Naive thymus-derived CD8-positive, alpha-beta T cell (primary cell): Measurements from ENCODE around the gene NIBAN1. TPM values are rescaled to one million over a fixed set of nuclear protein-coding genes. Genes with fewer than 3 reads are reported as not detected.

ENCODE experiments used
- ATAC-seq, 2 donors: fragments of 150-1000 bp; cut with Tn5 transposase in 1 of 2; sonication (Bioruptor Pico), chemical (Tn5 transposase) in 1 of 2; 1 replicate in 1 of 2; 2 replicates in 1 of 2; pipeline ENCODE4 v1.10.0; 2021; ENCODE audit warnings: mild to moderate bottlenecking in 2 of 2, moderate library complexity in 2 of 2
- POLR2A ChIA-PET: fragments of 350-600 bp; sonication (Branson Sonifier 250); formaldehyde crosslinking; loops from one replicate; lab custom pipeline; 2021; ENCODE audit warnings: antibody characterized with exemption; lab: Charles Lee
- DNase-seq, 10 donors: peaks; one replicate each; pipeline versions ENCODE4 v3.0.0 to v3.0.0-alpha.2; 2020 to 2022
- H3K27ac Mint-ChIP-seq, 10 donors: one replicate each; pipeline ENCODE4 v1.8.0; 2020 to 2022; ENCODE audit warnings: mild to moderate bottlenecking in 10 of 10, mixed read lengths in 10 of 10, moderate library complexity in 4 of 10, inconsistent platforms in 1 of 10
- H3K27me3 Mint-ChIP-seq, 5 donors: one replicate each; pipeline ENCODE4 v1.8.0; 2021 to 2022; ENCODE audit warnings: mixed read lengths in 5 of 5
- H3K36me3 Mint-ChIP-seq, 3 donors: one replicate each; pipeline ENCODE4 v1.8.0; 2020 to 2022; ENCODE audit warnings: mixed read lengths in 3 of 3, mild to moderate bottlenecking in 2 of 3, inconsistent platforms in 1 of 3
- H3K4me1 Mint-ChIP-seq, 4 donors: one replicate each; pipeline ENCODE4 v1.8.0; 2021 to 2022; ENCODE audit warnings: mixed read lengths in 4 of 4
- H3K4me3 Mint-ChIP-seq, 10 donors: one replicate each; pipeline ENCODE4 v1.8.0; 2020 to 2022; ENCODE audit warnings: mild to moderate bottlenecking in 10 of 10, mixed read lengths in 10 of 10, moderate library complexity in 6 of 10, inconsistent platforms in 1 of 10
- H3K9me3 Mint-ChIP-seq, 9 donors: one replicate each; pipeline ENCODE4 v1.8.0; 2020 to 2022; ENCODE audit warnings: mixed read lengths in 9 of 9, mild to moderate bottlenecking in 3 of 9, inconsistent platforms in 1 of 9, moderate library complexity in 1 of 9
- polyA plus RNA-seq, 3 donors: library from polyadenylated mRNA; unstranded; fragments of 300-500 nt; fragmentation: Illumina TruSeq; gene quantifications; one replicate each; pipeline ENCODE4 v1.2.3, GENCODE V29; 2021
- total RNA-seq, 8 experiments: library from RNA in 2 of 8; stranded (reverse) in 2 of 8; gene quantifications; one replicate each; pipeline ENCODE4 v1.2.3 and lab custom pipeline; 2021 to 2026

The NIBAN1 gene
- total and polyA plus RNA-seq, 5 experiments from 2014 or later: 0.59 to 13.9 (median 1.4) TPM

- H3K4me3 Mint-ChIP-seq: no peak overlapping the region
- peaks cover 0 to 6% (median 2%) of the 10 kb centered on the region in 5 donors for H3K27me3 Mint-ChIP-seq
- POLR2A ChIA-PET: no interaction called here
- ATAC-seq (no peak), DNase-seq (no peak)
- peaks cover 0 to 5% (median 0%) of the 10 kb centered on the region in 9 donors for H3K9me3 Mint-ChIP-seq
- peaks cover 0 to 7% (median 0%) of the 10 kb centered on the region in 4 donors for H3K4me1 Mint-ChIP-seq
- peaks cover 0 to 6% (median 0%) of the 10 kb centered on the region in 3 donors for H3K36me3 Mint-ChIP-seq
- no peak overlapping the region for H3K27ac Mint-ChIP-seq
Measured at GRCh38 chr1:184937729-184938128, 36.6 kb downstream of the NIBAN1 start.

GRCh38 chr1:184935920-184936798, 38.1 kb downstream of the NIBAN1 start:
- no peak for DNase-seq
- Mint-ChIP-seq H3K27ac (peak overlapping the region in 1 of 10 donors; percentile 21), H3K4me3 (no peak overlapping the region), H3K27me3 (peaks cover 0 to 6% (median 2%) of the 10 kb centered on the region in 5 donors), H3K9me3 (peaks cover 0 to 5% (median 0%) of the 10 kb centered on the region in 9 donors), H3K4me1 (peaks cover 0 to 12% (median 0%) of the 10 kb centered on the region in 4 donors), H3K36me3 (peaks cover 0 to 6% (median 0%) of the 10 kb centered on the region in 3 donors)
- POLR2A ChIA-PET: interaction anchor here (0.6 kb wide), 1 partner anchor 11 kb away, joined by 4 read pairs; no protein-coding TSS in a partner anchor
- ATAC-seq: no peak

GRCh38 chr1:184933944-184934343, 40.4 kb downstream of the NIBAN1 start:
- POLR2A ChIA-PET: no interaction called here
- H3K36me3 Mint-ChIP-seq: peaks cover 0 to 6% (median 0%) of the 10 kb centered on the region in 3 donors
- ATAC-seq (no peak), DNase-seq (no peak)
- no peak overlapping the region for H3K4me3 Mint-ChIP-seq
- H3K27me3 Mint-ChIP-seq: peaks cover 0 to 6% (median 2%) of the 10 kb centered on the region in 5 donors
- H3K4me1 Mint-ChIP-seq: peaks cover 0 to 15% (median 1%) of the 10 kb centered on the region in 4 donors
- H3K9me3 Mint-ChIP-seq: peaks cover 0 to 5% (median 0%) of the 10 kb centered on the region in 9 donors
- H3K27ac Mint-ChIP-seq: no peak overlapping the region

GRCh38 chr1:184932319-184932718, 42.0 kb downstream of the NIBAN1 start:
- POLR2A ChIA-PET: no interaction called here
- peaks cover 0 to 15% (median 1%) of the 10 kb centered on the region in 4 donors for H3K4me1 Mint-ChIP-seq
- H3K9me3 Mint-ChIP-seq: peaks cover 0 to 5% (median 0%) of the 10 kb centered on the region in 9 donors
- no peak for DNase-seq
- H3K4me3 Mint-ChIP-seq: no peak overlapping the region
- ATAC-seq: no peak
- peaks cover 0 to 6% (median 0%) of the 10 kb centered on the region in 3 donors for H3K36me3 Mint-ChIP-seq
- H3K27ac Mint-ChIP-seq: no peak overlapping the region
- peaks cover 0 to 3% (median 0%) of the 10 kb centered on the region in 5 donors for H3K27me3 Mint-ChIP-seq

GRCh38 chr1:184931566-184931965, 42.7 kb downstream of the NIBAN1 start:
- no peak for ATAC-seq
- no peak overlapping the region for H3K27ac Mint-ChIP-seq

GRCh38 chr1:184930645-184931044, 43.7 kb downstream of the NIBAN1 start:
- no peak for ATAC-seq
- H3K9me3 Mint-ChIP-seq: peaks cover 0 to 10% (median 2%) of the 10 kb centered on the region in 9 donors

More at GRCh38 chr1:184931566-184931965, 42.7 kb downstream of the NIBAN1 start:
- POLR2A ChIA-PET: no interaction called here
- peaks cover 0 to 6% (median 2%) of the 10 kb centered on the region in 3 donors for H3K36me3 Mint-ChIP-seq
- DNase-seq: no peak
- H3K27me3 Mint-ChIP-seq: peaks cover 0 to 3% (median 0%) of the 10 kb centered on the region in 5 donors
- H3K4me1 Mint-ChIP-seq: peaks cover 0 to 15% (median 1%) of the 10 kb centered on the region in 4 donors
- H3K9me3 Mint-ChIP-seq: peaks cover 0 to 10% (median 0%) of the 10 kb centered on the region in 9 donors
- H3K4me3 Mint-ChIP-seq: no peak overlapping the region

GRCh38 chr1:184930232-184930631, 44.1 kb downstream of the NIBAN1 start:
- peaks cover 0 to 6% (median 4%) of the 10 kb centered on the region in 3 donors for H3K36me3 Mint-ChIP-seq
- H3K4me1 Mint-ChIP-seq: peaks cover 0 to 15% (median 1%) of the 10 kb centered on the region in 4 donors
- H3K27ac Mint-ChIP-seq: no peak overlapping the region
- H3K27me3 Mint-ChIP-seq: peaks cover 0 to 3% (median 0%) of the 10 kb centered on the region in 5 donors
- H3K4me3 Mint-ChIP-seq: no peak overlapping the region
- POLR2A ChIA-PET: no interaction called here
- peaks cover 0 to 10% (median 4%) of the 10 kb centered on the region in 9 donors for H3K9me3 Mint-ChIP-seq
- ATAC-seq (no peak), DNase-seq (no peak)

More at GRCh38 chr1:184930645-184931044, 43.7 kb downstream of the NIBAN1 start:
- H3K4me3 Mint-ChIP-seq: no peak overlapping the region
- DNase-seq: peak in 1 of 10 donors; percentile 3
- H3K27me3 Mint-ChIP-seq: peaks cover 0 to 3% (median 0%) of the 10 kb centered on the region in 5 donors
- H3K36me3 Mint-ChIP-seq: peaks cover 0 to 6% (median 4%) of the 10 kb centered on the region in 3 donors
- H3K4me1 Mint-ChIP-seq: peaks cover 0 to 15% (median 1%) of the 10 kb centered on the region in 4 donors
- no peak overlapping the region for H3K27ac Mint-ChIP-seq
- POLR2A ChIA-PET: no interaction called here

- no peak overlapping the region for H3K4me3 Mint-ChIP-seq
- no peak for ATAC-seq
- POLR2A ChIA-PET: no interaction called here
- peaks cover 0 to 6% (median 4%) of the 10 kb centered on the region in 3 donors for H3K36me3 Mint-ChIP-seq
- H3K4me1 Mint-ChIP-seq: peaks cover 0 to 15% (median 1%) of the 10 kb centered on the region in 4 donors
- peaks cover 0 to 13% (median 5%) of the 10 kb centered on the region in 9 donors for H3K9me3 Mint-ChIP-seq
- no peak for DNase-seq
- peaks cover 0 to 3% (median 2%) of the 10 kb centered on the region in 5 donors for H3K27me3 Mint-ChIP-seq
- no peak overlapping the region for H3K27ac Mint-ChIP-seq
Measured at GRCh38 chr1:184929711-184930202, 44.6 kb downstream of the NIBAN1 start.

GRCh38 chr1:184928394-184928793, 45.9 kb downstream of the NIBAN1 start:
- peaks cover 0 to 17% (median 4%) of the 10 kb centered on the region in 9 donors for H3K9me3 Mint-ChIP-seq
- DNase-seq (no peak), ATAC-seq (no peak)
- no peak overlapping the region for H3K4me3 Mint-ChIP-seq
- peaks cover 0 to 15% (median 1%) of the 10 kb centered on the region in 4 donors for H3K4me1 Mint-ChIP-seq
- H3K27me3 Mint-ChIP-seq: peaks cover 0 to 2% (median 0%) of the 10 kb centered on the region in 5 donors
- H3K36me3 Mint-ChIP-seq: peaks cover 0 to 4% (median 0%) of the 10 kb centered on the region in 3 donors
- no peak overlapping the region for H3K27ac Mint-ChIP-seq
- POLR2A ChIA-PET: no interaction called here

Other genes with a start within 250 kb of the NIBAN1 start
- 10 to 100 TPM; 38.9 to 43.0 TPM for gene EDEM3, start 219.7 kb downstream of the NIBAN1 start, total RNA-seq
- 10 to 100 TPM in 2 of 3 donors, 1 to 10 TPM in 1; 8.8 to 14.1 (median 12.5) TPM for gene EDEM3, start 219.7 kb downstream of the NIBAN1 start, polyA plus RNA-seq
- gene RNF2, start 71.0 kb upstream of the NIBAN1 start, total RNA-seq: 10 to 100 TPM; 28.2 to 32.3 TPM
- gene RNF2, start 71.0 kb upstream of the NIBAN1 start, polyA plus RNA-seq: 10 to 100 TPM; 18.5 to 32.6 (median 22.3) TPM
- 10 to 100 TPM; 20.9 to 26.8 TPM for gene TRMT1L, start 182.4 kb upstream of the NIBAN1 start, total RNA-seq
- gene TRMT1L, start 182.4 kb upstream of the NIBAN1 start, polyA plus RNA-seq: 10 to 100 TPM; 10.8 to 17.4 (median 14.1) TPM
- 10 to 100 TPM in 1 of 2 experiments, 1 to 10 TPM in 1; 9.5 to 10.4 TPM for gene SWT1, start 182.7 kb upstream of the NIBAN1 start, total RNA-seq
- 1 to 10 TPM; 3.3 to 6.5 (median 4.2) TPM for gene SWT1, start 182.7 kb upstream of the NIBAN1 start, polyA plus RNA-seq